Left renal cortex interstitium (tissue), 4 donors: ENCODE measurements around the gene JSRP1. TPM values are rescaled to one million over a fixed set of nuclear protein-coding genes. Genes with fewer than 3 reads are reported as not detected.

ENCODE experiments used
- DNase-seq, 4 donors: peaks; one replicate each; pipeline ENCODE4 v3.0.0-alpha.2; 2013; ENCODE audit warnings: low read depth in 4 of 4, low spot score in 2 of 4, missing footprints in 1 of 4
- polyA plus RNA-seq, 4 donors: library from polyadenylated mRNA; unstranded; fragments of 120-200 nt; gene quantifications; one replicate each; pipeline ENCODE4 v1.2.1, GENCODE V29; 2013; ENCODE audit not compliant: insufficient read length in 4 of 4

JSRP1 gene
- polyA plus RNA-seq, 4 donors: 0.23 to 0.94 (median 0.74) TPM

DNA sequence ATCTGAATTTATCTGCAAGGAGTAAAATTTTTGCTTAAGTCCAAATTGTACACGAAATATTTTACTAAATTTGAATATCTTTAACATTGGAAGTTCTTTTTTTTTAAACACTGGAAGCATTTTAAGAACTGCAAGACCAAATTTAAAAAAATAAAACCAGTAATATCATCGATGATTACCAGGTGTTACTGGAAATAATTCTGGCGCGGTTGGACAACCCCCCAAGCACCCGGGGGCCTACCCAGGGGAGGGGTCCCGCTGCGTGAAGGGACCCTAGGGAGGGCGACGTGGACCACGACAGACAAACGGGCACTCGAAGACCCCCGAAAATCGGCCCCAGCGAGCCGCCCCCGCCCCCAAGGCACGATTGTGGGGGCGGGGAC, 12.6 kb upstream of the JSRP1 start:
- DNase-seq: no peak

GRCh38 chr19:2268480-2268830, 12.2 kb upstream of the JSRP1 start:
- no peak for DNase-seq

DNA sequence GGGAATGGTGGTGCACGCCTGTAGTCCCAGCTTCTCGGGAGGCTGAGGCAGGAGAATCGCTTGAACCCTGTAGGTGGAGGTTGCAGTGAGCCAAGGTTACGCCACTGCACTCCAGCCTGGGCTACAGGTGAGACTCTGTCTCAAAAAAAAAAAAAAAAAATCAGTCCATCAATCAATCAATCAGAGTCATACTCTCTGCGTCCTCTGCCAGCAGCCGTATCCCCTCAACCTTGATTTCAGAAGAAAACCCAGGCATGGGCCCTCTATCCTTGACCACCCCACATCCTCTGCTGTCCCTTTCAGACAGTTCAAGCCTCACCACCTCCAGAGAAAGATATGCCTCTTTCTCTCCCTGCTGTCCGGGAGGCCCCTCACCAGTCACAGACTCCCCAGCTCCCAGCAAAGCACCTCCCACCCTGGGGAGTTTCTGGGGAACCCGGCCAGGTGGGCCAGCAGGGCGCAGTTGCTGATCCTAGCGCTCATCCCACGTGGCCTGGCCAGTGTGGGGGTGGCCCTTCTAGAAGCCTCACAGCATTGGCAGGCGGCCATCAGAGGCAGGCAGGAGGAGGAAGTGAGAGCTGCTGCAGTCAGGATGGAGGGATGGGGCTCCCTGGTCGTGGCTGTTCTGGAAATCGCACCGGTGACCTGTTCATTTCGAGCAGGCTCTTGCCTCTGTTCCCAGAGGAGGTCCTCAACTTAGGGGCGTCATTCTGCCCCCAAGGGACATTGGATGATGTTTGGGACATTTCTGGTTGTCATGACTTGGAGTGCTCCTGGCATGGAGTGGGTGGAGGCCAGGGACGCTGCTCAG, 10.2 kb upstream of the JSRP1 start:
- no peak for DNase-seq

DNA sequence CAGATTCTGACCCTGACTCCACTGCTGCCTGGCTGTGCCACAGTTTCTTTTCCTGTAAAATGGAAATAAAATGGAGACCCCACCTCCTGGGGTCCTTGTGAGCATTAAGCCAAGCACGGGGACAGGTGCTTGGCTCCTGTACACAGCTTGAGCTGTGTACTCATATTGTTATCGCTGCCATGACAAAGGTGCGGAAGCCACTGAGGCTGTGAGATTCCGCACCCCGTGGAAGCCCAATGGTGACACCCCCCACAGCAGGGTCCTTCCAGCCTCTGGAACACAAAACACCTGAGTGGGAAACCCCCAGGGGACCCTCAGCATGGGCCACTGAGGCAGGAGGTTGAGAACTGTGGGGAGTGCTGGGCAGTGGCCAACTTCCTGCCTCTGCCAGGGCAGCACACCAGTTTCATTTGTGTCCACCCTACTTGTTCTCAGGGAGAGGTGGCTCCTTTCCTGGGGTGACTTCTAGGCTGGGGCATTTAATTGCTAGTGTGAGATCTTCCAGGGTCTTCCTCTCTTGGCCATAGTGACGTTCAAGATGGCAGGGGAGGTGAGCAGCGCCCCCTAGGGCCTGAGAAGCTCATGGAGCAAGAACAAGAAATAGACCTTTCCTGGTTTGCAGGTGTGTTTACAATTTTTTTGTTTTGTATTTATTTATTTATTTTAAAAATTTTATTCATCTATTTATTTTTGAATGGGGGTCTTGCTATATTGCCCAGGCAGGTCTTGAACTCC, 5.4 kb upstream of the JSRP1 start:
- DNase-seq: no peak

- DNase-seq: no peak
These were observed 4.2 kb upstream of the JSRP1 start for GRCh38 chr19:2260341-2260805.

DNA sequence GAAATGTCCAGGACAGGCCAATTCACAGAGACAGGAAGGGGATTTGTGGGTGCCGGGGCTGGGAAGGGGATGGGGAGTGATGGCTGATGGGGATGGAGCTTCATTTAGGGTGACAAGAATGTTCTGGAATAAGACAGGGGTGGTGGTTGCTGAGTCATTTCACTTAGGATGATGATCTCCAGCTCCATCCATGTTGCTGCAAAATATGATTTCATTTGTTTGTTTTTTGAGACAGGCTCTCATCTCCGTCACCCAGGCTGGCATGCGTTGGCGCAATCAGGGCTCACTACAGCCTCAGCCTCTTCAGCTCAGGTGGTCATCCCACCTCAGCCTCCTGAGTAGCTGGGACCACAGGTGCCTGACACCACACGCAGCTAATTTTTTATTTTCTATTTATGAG, 3.1 kb upstream of the JSRP1 start:
- no peak for DNase-seq

DNA sequence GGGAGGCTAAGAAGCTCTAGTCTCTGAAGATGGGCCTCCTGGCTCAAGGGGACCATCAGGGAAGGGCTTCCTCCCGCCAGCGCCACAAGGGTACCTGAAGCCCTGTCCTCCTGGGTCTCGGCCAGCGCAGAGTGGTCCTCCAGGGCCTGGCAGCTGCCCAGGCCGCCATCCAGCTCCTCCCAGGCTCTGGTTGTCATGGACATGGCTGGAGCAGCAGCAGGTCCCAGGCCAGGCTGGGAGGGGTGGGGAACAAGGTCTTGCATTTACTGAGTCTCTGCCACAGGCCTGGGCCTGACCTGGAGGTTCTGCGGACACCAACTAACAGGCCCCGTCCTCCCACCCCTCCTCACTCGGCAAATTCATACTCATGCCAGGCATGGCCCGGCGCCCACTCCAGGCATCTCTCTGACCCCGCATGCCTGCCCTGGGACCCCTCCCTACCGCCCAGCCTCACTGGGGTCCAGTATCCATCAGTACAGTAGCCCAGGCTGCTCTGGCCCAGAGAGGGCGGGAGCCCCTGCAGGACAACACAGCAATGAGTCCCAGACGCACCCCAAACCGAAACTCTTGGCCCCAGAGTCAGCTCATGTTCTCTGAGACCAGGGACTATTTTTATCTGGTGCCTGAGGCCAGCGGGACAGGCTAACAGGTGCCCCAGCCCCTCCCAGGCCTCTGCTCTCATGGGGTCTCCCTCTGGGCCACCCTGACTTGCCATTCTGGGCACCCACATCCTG, 938 bp downstream of the JSRP1 start:
- DNase-seq: no peak

- DNase-seq: no peak
These were observed 1.9 kb downstream of the JSRP1 start for GRCh38 chr19:2254064-2254872.

- no peak for DNase-seq
These were observed 2.8 kb downstream of the JSRP1 start for GRCh38 chr19:2253106-2254063.

DNA sequence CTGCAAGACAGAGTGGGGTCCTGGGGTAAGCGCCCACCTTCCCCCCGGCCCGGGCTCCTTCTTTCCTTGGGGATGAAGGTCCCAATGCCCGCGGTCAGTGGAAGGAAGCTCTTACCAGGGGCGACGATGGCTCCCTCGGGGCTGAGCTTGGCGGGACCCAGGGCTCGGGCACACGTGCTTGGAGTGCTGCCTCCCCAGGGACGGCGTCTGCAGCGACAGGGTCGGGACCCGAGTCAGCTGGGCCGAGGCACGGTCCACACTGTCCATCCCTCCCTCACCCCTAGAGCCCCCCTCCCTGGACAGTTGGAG, 3.5 kb downstream of the JSRP1 start:
- no peak for DNase-seq

GRCh38 chr19:2252055-2252796, 4.0 kb downstream of the JSRP1 start:
- DNase-seq: no peak

GRCh38 chr19:2251106-2252054, 4.8 kb downstream of the JSRP1 start:
- no peak for DNase-seq

DNA sequence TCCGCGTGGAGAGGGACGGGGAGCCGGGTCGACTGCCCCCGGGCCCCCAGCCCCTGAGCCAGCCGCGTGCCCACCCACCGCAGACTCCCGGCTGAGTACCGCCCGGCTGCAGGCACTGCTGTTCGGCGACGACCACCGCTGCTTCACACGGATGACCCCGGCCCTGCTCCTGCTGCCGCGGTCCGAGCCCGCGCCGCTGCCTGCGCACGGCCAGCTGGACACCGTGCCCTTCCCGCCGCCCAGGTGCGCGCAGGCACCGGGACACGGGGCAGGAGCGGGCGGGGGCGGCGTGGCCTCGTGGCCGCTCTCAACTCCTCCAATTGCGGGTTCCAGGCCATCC, 5.5 kb downstream of the JSRP1 start:
- DNase-seq: no peak

DNA sequence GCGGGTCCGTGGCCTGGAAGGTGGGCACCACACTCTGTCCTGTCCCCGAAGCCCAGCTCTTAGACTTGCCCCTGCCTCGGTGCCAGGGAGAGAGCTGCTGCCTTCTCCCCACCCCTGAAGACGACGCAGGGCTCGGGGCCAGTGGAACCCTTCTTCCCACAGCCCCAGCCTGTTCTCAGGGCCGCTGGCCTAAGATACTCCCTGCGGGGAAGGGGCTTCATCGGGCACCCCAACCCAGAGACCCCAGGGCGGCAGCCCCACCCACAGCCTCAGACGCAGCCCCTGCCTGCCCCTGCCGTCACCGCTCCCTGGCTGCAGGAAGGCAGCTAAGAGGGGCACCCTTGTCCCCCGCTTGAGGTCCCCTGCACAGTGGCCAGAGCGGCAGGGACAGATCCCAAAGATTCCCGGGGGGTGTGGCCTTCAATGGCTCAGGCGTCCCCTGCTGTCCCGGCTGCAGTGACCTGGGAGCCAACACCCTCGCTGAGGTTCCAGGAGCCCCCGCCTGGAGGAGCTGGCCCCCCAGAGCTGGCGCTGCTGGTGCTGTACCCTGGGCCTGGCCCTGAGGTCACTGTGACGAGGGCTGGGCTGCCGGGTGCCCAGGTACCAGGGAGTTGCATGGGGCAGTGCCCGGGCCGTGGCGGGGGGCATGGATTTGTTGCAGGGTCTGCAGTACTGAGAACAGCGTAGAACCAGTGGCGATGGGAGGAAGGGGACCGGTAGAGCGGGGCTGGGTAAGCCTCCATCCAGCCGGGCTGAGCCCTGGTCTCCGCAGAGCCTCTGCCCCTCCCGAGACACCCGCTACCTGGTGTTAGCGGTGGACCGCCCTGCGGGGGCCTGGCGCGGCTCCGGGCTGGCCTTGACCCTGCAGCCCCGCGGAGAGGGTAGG, 6.1 kb downstream of the JSRP1 start:
- no peak for DNase-seq

DNA sequence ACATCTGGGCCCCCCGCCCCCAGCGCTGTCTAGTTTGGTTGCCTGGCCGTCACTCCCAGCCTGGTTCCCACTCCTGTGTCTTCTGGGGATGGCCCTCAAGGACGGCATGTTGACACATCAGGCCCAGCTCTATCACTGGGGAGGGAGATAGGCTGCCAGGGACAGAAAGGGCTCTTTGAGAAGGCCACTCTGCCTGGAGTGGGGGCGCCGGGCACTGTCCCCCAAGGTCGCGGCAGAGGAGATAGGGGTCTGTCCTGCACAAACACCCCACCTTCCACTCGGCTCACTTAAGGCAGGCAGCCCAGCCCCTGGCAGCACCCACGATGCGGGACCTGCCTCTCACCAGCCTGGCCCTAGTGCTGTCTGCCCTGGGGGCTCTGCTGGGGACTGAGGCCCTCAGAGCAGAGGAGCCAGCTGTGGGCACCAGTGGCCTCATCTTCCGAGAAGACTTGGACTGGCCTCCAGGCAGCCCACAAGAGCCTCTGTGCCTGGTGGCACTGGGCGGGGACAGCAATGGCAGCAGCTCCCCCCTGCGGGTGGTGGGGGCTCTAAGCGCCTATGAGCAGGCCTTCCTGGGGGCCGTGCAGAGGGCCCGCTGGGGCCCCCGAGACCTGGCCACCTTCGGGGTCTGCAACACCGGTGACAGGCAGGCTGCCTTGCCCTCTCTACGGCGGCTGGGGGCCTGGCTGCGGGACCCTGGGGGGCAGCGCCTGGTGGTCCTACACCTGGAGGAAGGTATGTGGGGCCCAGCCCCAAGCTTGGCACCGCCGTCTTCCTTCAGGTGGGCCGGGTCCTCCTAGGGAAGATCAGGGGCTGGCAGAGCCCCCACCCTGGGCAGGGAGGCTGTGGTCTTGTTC, 7.0 kb downstream of the JSRP1 start, which contains the start of gene AMH:
TSS of gene AMH (plus strand) at position 314 of the 857 bp plus-strand sequence. CDS start at position 324, 10 bp downstream.
- no peak for DNase-seq
